Measurements from ENCODE around the gene NEGR1. TPM values are rescaled to one million over a fixed set of nuclear protein-coding genes. Genes with fewer than 3 reads are reported as not detected.

The NEGR1 gene
- polyA plus RNA-seq, 1 donor from 2014 or later = 47.4 TPM

DNA sequence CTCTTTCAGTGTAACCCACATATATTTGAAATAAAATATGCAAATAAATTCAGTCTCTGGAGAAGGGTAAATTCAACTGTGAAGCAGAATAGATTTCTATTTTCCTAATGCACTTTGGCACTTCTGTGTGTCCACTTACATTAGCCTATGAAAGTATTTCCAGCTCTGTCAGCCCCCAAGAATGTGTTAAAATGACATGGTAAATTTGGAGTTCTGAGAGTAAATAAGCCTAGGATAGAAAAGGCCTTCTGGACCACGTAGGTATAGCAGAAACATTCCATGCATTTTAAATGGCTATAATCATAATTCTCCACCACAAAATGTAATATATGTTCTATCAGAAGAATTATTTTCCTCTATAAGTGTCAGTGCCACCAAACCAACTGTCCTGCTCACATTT, 276.2 kb downstream of the NEGR1 start:
- Histone ChIP-seq H2AFZ (ENCODE audit: low read depth, low read length) (no peak overlapping the region), H3F3A (ENCODE audit: insufficient read depth, low read length, poor library complexity, severe bottlenecking) (no peaks in the 10 kb centered on the region), H3K27me3 (ENCODE audit: insufficient read depth, low read depth, low read length) (no peaks in the 10 kb centered on the region), H3K36me3 (ENCODE audit: insufficient read depth, low read length) (no peaks in the 10 kb centered on the region), H4K20me1 (ENCODE audit: insufficient read depth) (no peaks in the 10 kb centered on the region), H3K9me2 (ENCODE audit: insufficient read depth, low read length) (no peaks in the 10 kb centered on the region), H3K4me2 (ENCODE audit: low read length) (no peak overlapping the region), H3K27ac (ENCODE audit: low read length) (no peak overlapping the region), H3K9ac (ENCODE audit: low read length) (no peak overlapping the region), H3K79me2 (replicated peaks; ENCODE audit: insufficient read depth, low read length) (no peaks in the 10 kb centered on the region), H3K4me3 (ENCODE audit: low read length) (no peak overlapping the region), H3K9me3 (ENCODE audit: low read length) (no peaks in the 10 kb centered on the region)
- TF ChIP-seq SMC3 (conservative IDR thresholded peaks at IDR 0.05; ENCODE audit: poor library complexity) (no peak), TAF1 (IDR thresholded peaks at IDR 0.05; ENCODE audit: low read depth) (no peak), EP300 (conservative IDR thresholded peaks at IDR 0.05; ENCODE audit: poor library complexity, severe bottlenecking) (no peak), MXI1 (conservative IDR thresholded peaks at IDR 0.05; ENCODE audit: poor library complexity, severe bottlenecking) (no peak), EZH2 (IDR thresholded peaks at IDR 0.05; ENCODE audit: borderline replicate concordance, insufficient read depth, low read length, poor library complexity, severe bottlenecking) (no peak), RAD21 (conservative IDR thresholded peaks at IDR 0.05) (no peak), POLR2AphosphoS5 (IDR thresholded peaks at IDR 0.05) (no peak)
- TF ChIP-seq, protein P1, sequence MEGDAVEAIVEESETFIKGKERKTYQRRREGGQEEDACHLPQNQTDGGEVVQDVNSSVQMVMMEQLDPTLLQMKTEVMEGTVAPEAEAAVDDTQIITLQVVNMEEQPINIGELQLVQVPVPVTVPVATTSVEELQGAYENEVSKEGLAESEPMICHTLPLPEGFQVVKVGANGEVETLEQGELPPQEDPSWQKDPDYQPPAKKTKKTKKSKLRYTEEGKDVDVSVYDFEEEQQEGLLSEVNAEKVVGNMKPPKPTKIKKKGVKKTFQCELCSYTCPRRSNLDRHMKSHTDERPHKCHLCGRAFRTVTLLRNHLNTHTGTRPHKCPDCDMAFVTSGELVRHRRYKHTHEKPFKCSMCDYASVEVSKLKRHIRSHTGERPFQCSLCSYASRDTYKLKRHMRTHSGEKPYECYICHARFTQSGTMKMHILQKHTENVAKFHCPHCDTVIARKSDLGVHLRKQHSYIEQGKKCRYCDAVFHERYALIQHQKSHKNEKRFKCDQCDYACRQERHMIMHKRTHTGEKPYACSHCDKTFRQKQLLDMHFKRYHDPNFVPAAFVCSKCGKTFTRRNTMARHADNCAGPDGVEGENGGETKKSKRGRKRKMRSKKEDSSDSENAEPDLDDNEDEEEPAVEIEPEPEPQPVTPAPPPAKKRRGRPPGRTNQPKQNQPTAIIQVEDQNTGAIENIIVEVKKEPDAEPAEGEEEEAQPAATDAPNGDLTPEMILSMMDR (IDR thresholded peaks at IDR 0.05; ENCODE audit: poor library complexity, severe bottlenecking) = no peak
- TF ChIP-seq, protein P2, sequence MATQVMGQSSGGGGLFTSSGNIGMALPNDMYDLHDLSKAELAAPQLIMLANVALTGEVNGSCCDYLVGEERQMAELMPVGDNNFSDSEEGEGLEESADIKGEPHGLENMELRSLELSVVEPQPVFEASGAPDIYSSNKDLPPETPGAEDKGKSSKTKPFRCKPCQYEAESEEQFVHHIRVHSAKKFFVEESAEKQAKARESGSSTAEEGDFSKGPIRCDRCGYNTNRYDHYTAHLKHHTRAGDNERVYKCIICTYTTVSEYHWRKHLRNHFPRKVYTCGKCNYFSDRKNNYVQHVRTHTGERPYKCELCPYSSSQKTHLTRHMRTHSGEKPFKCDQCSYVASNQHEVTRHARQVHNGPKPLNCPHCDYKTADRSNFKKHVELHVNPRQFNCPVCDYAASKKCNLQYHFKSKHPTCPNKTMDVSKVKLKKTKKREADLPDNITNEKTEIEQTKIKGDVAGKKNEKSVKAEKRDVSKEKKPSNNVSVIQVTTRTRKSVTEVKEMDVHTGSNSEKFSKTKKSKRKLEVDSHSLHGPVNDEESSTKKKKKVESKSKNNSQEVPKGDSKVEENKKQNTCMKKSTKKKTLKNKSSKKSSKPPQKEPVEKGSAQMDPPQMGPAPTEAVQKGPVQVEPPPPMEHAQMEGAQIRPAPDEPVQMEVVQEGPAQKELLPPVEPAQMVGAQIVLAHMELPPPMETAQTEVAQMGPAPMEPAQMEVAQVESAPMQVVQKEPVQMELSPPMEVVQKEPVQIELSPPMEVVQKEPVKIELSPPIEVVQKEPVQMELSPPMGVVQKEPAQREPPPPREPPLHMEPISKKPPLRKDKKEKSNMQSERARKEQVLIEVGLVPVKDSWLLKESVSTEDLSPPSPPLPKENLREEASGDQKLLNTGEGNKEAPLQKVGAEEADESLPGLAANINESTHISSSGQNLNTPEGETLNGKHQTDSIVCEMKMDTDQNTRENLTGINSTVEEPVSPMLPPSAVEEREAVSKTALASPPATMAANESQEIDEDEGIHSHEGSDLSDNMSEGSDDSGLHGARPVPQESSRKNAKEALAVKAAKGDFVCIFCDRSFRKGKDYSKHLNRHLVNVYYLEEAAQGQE (IDR thresholded peaks at IDR 0.05; ENCODE audit: borderline replicate concordance) = no peak

DNA sequence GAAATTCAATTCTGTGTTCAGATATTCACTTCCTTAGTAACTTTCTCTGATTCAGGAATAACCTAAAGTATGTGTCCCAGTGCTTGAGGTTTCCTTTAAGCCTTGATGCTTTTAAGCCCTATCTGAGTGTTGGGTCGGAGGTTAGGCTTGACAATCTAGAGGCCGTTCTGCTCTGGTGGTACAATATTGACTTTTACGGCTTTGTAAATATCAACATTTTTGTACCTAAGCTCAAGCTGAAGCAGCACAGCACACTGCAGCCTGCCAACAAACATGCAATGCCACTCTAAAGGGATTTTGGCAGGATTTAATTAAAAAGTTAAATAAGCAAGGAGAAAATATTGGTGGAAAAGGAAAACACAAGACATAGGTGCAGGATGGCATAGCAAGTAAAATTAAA, 279.2 kb downstream of the NEGR1 start:
- Histone ChIP-seq H3K9me3 (ENCODE audit: low read length) (no peaks in the 10 kb centered on the region), H2AFZ (ENCODE audit: low read depth, low read length) (no peak overlapping the region), H3F3A (ENCODE audit: insufficient read depth, low read length, poor library complexity, severe bottlenecking) (no peaks in the 10 kb centered on the region), H3K4me2 (ENCODE audit: low read length) (no peak overlapping the region), H3K79me2 (replicated peaks; ENCODE audit: insufficient read depth, low read length) (no peaks in the 10 kb centered on the region), H3K27ac (ENCODE audit: low read length) (no peak overlapping the region), H3K27me3 (ENCODE audit: insufficient read depth, low read depth, low read length) (no peaks in the 10 kb centered on the region), H3K9ac (ENCODE audit: low read length) (no peak overlapping the region), H3K4me3 (ENCODE audit: low read length) (no peak overlapping the region), H4K20me1 (ENCODE audit: insufficient read depth) (no peaks in the 10 kb centered on the region), H3K9me2 (ENCODE audit: insufficient read depth, low read length) (no peaks in the 10 kb centered on the region), H3K36me3 (ENCODE audit: insufficient read depth, low read length) (no peaks in the 10 kb centered on the region)
- TF ChIP-seq POLR2AphosphoS5 (IDR thresholded peaks at IDR 0.05) (no peak), SMC3 (conservative IDR thresholded peaks at IDR 0.05; ENCODE audit: poor library complexity) (no peak), MXI1 (conservative IDR thresholded peaks at IDR 0.05; ENCODE audit: poor library complexity, severe bottlenecking) (no peak), TAF1 (IDR thresholded peaks at IDR 0.05; ENCODE audit: low read depth) (no peak), EP300 (conservative IDR thresholded peaks at IDR 0.05; ENCODE audit: poor library complexity, severe bottlenecking) (no peak), EZH2 (IDR thresholded peaks at IDR 0.05; ENCODE audit: borderline replicate concordance, insufficient read depth, low read length, poor library complexity, severe bottlenecking) (no peak), RAD21 (conservative IDR thresholded peaks at IDR 0.05) (no peak)
- TF ChIP-seq, protein P1 (IDR thresholded peaks at IDR 0.05; ENCODE audit: poor library complexity, severe bottlenecking) = no peak
- TF ChIP-seq, protein P2 (IDR thresholded peaks at IDR 0.05; ENCODE audit: borderline replicate concordance) = no peak
